ENCODE results near the gene WWC1. TPM values are rescaled to one million over a fixed set of nuclear protein-coding genes. Genes with fewer than 3 reads are reported as not detected.
A peak's percentile ranks its signal among the peaks of the same experiment; 100 is the strongest.

WWC1 gene
- total and polyA plus RNA-seq, 10 of the 15 experiments (the other 5 are each of a cell fraction or from before 2014, with no cell fraction given): 0.50 to 7.8 (median 2.5) TPM

DNA sequence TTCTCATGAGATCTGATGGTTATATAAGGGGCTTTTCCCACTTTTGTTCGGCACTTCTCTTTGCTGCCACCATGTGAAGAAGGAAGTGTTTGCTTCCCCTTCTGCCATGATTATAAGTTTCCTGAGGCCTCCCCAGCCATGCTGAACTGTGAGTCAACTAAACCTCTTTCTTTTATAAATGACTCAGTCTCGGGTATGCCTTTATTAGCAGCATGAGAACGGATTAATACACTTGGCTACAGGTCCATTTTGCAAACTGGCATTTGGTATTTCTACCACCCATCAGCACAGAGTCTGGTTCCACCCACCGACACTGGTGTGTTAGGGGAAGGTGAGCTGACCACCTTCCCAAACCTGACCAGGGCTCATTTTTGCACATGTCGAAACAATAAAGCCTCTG, 146.9 kb downstream of the WWC1 start (continued):
- TF ChIP-seq, protein P1, sequence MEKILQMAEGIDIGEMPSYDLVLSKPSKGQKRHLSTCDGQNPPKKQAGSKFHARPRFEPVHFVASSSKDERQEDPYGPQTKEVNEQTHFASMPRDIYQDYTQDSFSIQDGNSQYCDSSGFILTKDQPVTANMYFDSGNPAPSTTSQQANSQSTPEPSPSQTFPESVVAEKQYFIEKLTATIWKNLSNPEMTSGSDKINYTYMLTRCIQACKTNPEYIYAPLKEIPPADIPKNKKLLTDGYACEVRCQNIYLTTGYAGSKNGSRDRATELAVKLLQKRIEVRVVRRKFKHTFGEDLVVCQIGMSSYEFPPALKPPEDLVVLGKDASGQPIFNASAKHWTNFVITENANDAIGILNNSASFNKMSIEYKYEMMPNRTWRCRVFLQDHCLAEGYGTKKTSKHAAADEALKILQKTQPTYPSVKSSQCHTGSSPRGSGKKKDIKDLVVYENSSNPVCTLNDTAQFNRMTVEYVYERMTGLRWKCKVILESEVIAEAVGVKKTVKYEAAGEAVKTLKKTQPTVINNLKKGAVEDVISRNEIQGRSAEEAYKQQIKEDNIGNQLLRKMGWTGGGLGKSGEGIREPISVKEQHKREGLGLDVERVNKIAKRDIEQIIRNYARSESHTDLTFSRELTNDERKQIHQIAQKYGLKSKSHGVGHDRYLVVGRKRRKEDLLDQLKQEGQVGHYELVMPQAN (conservative IDR thresholded peaks at IDR 0.05): no peak
- TF ChIP-seq SIX5 (IDR thresholded peaks at IDR 0.05; ENCODE audit: low read depth, low read length, severe bottlenecking): no peak
- no peak for TF ChIP-seq CREB1 (IDR thresholded peaks at IDR 0.05; ENCODE audit: low read depth)
- no peak for TF ChIP-seq YY1 (IDR thresholded peaks at IDR 0.05; ENCODE audit: low read depth, low read length)
- no peak for TF ChIP-seq CREM (IDR thresholded peaks at IDR 0.05; ENCODE audit: low read depth)
- TF ChIP-seq ATF7 (IDR thresholded peaks at IDR 0.05; ENCODE audit: low read depth): no peak
- TF ChIP-seq, protein P2, sequence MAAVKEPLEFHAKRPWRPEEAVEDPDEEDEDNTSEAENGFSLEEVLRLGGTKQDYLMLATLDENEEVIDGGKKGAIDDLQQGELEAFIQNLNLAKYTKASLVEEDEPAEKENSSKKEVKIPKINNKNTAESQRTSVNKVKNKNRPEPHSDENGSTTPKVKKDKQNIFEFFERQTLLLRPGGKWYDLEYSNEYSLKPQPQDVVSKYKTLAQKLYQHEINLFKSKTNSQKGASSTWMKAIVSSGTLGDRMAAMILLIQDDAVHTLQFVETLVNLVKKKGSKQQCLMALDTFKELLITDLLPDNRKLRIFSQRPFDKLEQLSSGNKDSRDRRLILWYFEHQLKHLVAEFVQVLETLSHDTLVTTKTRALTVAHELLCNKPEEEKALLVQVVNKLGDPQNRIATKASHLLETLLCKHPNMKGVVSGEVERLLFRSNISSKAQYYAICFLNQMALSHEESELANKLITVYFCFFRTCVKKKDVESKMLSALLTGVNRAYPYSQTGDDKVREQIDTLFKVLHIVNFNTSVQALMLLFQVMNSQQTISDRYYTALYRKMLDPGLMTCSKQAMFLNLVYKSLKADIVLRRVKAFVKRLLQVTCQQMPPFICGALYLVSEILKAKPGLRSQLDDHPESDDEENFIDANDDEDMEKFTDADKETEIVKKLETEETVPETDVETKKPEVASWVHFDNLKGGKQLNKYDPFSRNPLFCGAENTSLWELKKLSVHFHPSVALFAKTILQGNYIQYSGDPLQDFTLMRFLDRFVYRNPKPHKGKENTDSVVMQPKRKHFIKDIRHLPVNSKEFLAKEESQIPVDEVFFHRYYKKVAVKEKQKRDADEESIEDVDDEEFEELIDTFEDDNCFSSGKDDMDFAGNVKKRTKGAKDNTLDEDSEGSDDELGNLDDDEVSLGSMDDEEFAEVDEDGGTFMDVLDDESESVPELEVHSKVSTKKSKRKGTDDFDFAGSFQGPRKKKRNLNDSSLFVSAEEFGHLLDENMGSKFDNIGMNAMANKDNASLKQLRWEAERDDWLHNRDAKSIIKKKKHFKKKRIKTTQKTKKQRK (IDR thresholded peaks at IDR 0.05; ENCODE audit: low read depth, low read length): no peak
- TF ChIP-seq TBL1XR1 (IDR thresholded peaks at IDR 0.05; ENCODE audit: low read depth, low read length): no peak

- ChIA-PET CTCF (no interaction called here), SMC1A (ENCODE audit: uncharacterized antibody, unreplicated experiment) (no interaction called here), RAD21 (ENCODE audit: unreplicated experiment) (no interaction called here), POLR2A (no interaction called here)
- Histone ChIP-seq H3K4me2 (ENCODE audit: control insufficient read depth, insufficient read depth) (no peak overlapping the region), H3K27me3 (replicated peaks in 1 of 2; ENCODE audit: control insufficient read depth in 2 of 2, insufficient read depth in 2 of 2, low read length in 1 of 2) (no peaks in the 10 kb centered on the region), H3K9ac (ENCODE audit: control insufficient read depth, insufficient read depth, low read length) (no peak overlapping the region), H2AFZ (ENCODE audit: control insufficient read depth, low read depth, low read length) (no peak overlapping the region), H4K20me1 (ENCODE audit: control insufficient read depth, insufficient read depth) (no peaks in the 10 kb centered on the region), H3K9me3 (replicated peaks; ENCODE audit: control insufficient read depth, insufficient read depth, low read length) (no peaks in the 10 kb centered on the region), H3K27ac (ENCODE audit: control insufficient read depth, insufficient read depth) (no peak overlapping the region), H3K4me1 (ENCODE audit: control insufficient read depth, insufficient read depth, low read length) (no peaks in the 10 kb centered on the region), H3K4me3 (no peak overlapping the region), H3K36me3 (ENCODE audit: control insufficient read depth in 2 of 2, insufficient read depth in 2 of 2, low read length in 1 of 2) (no peaks in the 10 kb centered on the region; a peak in 1 of 4 replicates), H3K79me2 (ENCODE audit: control insufficient read depth, insufficient read depth, low read length) (no peaks in the 10 kb centered on the region)
- intact Hi-C loops (cut with micrococcal nuclease; ENCODE audit: unreplicated experiment): no loop called here
- FAIRE-seq: peak; percentile 73
- no peak for DNase-seq (ENCODE audit: low read depth, low spot score)
- BruUV-seq (replicated peaks): no TSS peak
- in situ Hi-C loops (cut with MboI): no loop called here
- ATAC-seq: no peak
- TF ChIP-seq IKZF2 (IDR thresholded peaks at IDR 0.05) (no peak), ETV6 (conservative IDR thresholded peaks at IDR 0.05 in 1 of 2, IDR thresholded peaks at IDR 0.05 in 1 of 2; ENCODE audit: borderline replicate concordance in 1 of 2, low read depth in 1 of 2) (no peak), CBFB (IDR thresholded peaks at IDR 0.05; ENCODE audit: low read depth) (no peak), MEF2A (IDR thresholded peaks at IDR 0.05; ENCODE audit: insufficient read depth, low read depth, low read length) (no peak), ZNF207 (IDR thresholded peaks at IDR 0.05; ENCODE audit: borderline replicate concordance) (no peak), JUND (IDR thresholded peaks at IDR 0.05; ENCODE audit: low read depth, low read length) (no peak)
- TF ChIP-seq, protein P3, sequence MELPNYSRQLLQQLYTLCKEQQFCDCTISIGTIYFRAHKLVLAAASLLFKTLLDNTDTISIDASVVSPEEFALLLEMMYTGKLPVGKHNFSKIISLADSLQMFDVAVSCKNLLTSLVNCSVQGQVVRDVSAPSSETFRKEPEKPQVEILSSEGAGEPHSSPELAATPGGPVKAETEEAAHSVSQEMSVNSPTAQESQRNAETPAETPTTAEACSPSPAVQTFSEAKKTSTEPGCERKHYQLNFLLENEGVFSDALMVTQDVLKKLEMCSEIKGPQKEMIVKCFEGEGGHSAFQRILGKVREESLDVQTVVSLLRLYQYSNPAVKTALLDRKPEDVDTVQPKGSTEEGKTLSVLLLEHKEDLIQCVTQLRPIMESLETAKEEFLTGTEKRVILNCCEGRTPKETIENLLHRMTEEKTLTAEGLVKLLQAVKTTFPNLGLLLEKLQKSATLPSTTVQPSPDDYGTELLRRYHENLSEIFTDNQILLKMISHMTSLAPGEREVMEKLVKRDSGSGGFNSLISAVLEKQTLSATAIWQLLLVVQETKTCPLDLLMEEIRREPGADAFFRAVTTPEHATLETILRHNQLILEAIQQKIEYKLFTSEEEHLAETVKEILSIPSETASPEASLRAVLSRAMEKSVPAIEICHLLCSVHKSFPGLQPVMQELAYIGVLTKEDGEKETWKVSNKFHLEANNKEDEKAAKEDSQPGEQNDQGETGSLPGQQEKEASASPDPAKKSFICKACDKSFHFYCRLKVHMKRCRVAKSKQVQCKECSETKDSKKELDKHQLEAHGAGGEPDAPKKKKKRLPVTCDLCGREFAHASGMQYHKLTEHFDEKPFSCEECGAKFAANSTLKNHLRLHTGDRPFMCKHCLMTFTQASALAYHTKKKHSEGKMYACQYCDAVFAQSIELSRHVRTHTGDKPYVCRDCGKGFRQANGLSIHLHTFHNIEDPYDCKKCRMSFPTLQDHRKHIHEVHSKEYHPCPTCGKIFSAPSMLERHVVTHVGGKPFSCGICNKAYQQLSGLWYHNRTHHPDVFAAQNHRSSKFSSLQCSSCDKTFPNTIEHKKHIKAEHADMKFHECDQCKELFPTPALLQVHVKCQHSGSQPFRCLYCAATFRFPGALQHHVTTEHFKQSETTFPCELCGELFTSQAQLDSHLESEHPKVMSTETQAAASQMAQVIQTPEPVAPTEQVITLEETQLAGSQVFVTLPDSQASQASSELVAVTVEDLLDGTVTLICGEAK (IDR thresholded peaks at IDR 0.05; ENCODE audit: borderline replicate concordance): no peak
Observed at GRCh38 chr5:168443533-168443932, 152.1 kb downstream of the WWC1 start.
